ENCODE results near the gene SELENOP. TPM values are rescaled to one million over a fixed set of nuclear protein-coding genes. Genes with fewer than 3 reads are reported as not detected.
A peak's percentile ranks its signal among the peaks of the same experiment; 100 is the strongest.
"Not testable (repeated sequence)": the region's sequence is repeated elsewhere in the genome, so short reads cannot be mapped to it uniquely, and the experiment has no call there.

SELENOP gene
- total RNA-seq, 4 donors from 2014 or later: 119 to 284 (median 180) TPM

DNA sequence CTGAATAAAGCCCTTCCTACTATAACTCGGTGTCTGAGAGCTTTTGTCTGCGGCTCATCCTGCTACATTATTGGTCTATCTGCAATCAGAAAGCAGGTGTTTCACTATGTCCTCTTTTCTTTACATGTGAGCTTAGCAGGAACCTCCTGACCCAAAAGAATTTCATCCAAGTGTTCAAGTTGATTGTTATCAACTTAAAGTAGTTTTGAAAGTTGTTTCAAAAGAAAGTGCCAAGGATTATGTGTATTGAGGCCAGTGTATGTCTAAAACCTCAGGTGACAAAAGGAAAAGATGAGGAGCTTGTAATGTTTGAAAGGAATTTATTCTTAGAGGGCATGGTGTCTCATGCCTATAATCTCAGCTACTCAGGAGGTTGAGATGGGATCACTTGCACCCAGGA is 8.1 kb upstream of the SELENOP start:
- WGBS: 94% methylated on average over 2 of the region's 2 CpGs

DNA sequence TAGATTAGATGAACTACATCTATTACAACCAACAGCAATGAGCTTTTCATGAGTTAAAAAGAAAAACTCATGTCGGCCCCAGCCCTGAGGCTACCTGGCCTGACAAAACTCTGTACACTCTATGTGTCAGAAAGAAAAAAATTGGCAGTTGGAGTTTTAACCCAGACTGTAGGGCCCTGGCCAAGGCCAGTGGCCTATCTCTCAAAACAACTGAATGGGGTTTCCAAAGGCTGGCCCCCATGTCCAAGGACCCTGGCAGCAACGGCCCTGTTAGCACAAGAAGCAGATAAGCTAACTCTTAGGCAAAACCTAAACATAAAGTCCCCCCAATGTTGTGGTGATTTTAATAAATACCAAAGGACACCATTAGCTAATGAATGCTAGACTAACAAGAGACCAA is 4.9 kb upstream of the SELENOP start:
- H3K9me3 ChIP-seq; intact Hi-C loops (cut with DNase I); H3K27me3 ChIP-seq; H3K27ac ChIP-seq (replicated peaks in 1 of 4); H3K4me3 ChIP-seq; H3K36me3 ChIP-seq; DNase-seq (ENCODE audit: extremely low spot score): not testable (repeated sequence)
- peaks cover 6 to 15% (median 9%) of the 10 kb centered on the region in 4 donors for H3K4me1 ChIP-seq
- 91% methylated on average over 2 of the region's 2 CpGs for whole genome bisulfite sequencing

More for the DNA sequence above, 8.1 kb upstream of the SELENOP start:
- intact Hi-C loops (cut with DNase I): no loop called here
- no peaks in the 10 kb centered on the region for H3K9me3 ChIP-seq
- no peak overlapping the region for H3K4me3 ChIP-seq
- no peak overlapping the region for H3K27ac ChIP-seq (replicated peaks in 1 of 4)
- DNase-seq (ENCODE audit: extremely low spot score): no peak
- no peaks in the 10 kb centered on the region for H3K4me1 ChIP-seq
- TF ChIP-seq EP300 (IDR thresholded peaks at IDR 0.05): no peak
- TF ChIP-seq, protein P1, sequence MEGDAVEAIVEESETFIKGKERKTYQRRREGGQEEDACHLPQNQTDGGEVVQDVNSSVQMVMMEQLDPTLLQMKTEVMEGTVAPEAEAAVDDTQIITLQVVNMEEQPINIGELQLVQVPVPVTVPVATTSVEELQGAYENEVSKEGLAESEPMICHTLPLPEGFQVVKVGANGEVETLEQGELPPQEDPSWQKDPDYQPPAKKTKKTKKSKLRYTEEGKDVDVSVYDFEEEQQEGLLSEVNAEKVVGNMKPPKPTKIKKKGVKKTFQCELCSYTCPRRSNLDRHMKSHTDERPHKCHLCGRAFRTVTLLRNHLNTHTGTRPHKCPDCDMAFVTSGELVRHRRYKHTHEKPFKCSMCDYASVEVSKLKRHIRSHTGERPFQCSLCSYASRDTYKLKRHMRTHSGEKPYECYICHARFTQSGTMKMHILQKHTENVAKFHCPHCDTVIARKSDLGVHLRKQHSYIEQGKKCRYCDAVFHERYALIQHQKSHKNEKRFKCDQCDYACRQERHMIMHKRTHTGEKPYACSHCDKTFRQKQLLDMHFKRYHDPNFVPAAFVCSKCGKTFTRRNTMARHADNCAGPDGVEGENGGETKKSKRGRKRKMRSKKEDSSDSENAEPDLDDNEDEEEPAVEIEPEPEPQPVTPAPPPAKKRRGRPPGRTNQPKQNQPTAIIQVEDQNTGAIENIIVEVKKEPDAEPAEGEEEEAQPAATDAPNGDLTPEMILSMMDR (IDR thresholded peaks at IDR 0.05): no peak
- no peak for TF ChIP-seq POLR2A (IDR thresholded peaks at IDR 0.05; ENCODE audit: low read depth)
- no peak for TF ChIP-seq POLR2AphosphoS5 (IDR thresholded peaks at IDR 0.05)
- no peaks in the 10 kb centered on the region for H3K27me3 ChIP-seq
- no peaks in the 10 kb centered on the region for H3K36me3 ChIP-seq

DNA sequence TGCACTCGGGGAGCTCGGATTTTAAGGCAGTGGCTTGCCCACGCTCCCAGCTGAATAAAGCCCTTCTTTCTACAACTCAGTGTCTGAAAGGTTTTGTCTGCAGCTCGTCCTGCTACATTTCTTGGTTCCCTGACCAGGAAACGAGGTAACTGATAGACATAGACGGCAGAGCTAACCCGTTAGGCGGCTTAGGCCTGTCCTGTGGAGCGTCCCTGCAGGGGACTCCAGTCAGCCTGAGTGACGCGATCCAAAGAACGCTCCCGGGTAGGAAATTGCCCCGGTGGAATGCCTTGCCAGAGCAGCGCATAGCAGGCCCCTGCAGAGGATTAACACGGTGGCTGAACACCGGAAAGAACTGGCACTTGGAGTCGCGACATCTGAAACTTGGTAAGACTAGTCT is 1.8 kb upstream of the SELENOP start:
- Histone ChIP-seq H3K4me3 (no peak overlapping the region), H3K4me1 (peaks cover 13 to 25% (median 16%) of the 10 kb centered on the region in 4 donors), H3K27ac (replicated peaks in 1 of 4) (peak overlapping the region in 1 of 4 donors; percentile 0), H3K36me3 (no peaks in the 10 kb centered on the region), H3K9me3 (no peaks in the 10 kb centered on the region), H3K27me3 (no peaks in the 10 kb centered on the region)
- TF ChIP-seq, protein P1 (IDR thresholded peaks at IDR 0.05): no peak
- TF ChIP-seq POLR2AphosphoS5 (IDR thresholded peaks at IDR 0.05) (no peak), EP300 (IDR thresholded peaks at IDR 0.05) (no peak), POLR2A (IDR thresholded peaks at IDR 0.05; ENCODE audit: low read depth) (no peak)
- 88% methylated on average over 16 of the region's 19 CpGs for WGBS
- no peak for DNase-seq (ENCODE audit: extremely low spot score)
- intact Hi-C loops (cut with DNase I): no loop called here

DNA sequence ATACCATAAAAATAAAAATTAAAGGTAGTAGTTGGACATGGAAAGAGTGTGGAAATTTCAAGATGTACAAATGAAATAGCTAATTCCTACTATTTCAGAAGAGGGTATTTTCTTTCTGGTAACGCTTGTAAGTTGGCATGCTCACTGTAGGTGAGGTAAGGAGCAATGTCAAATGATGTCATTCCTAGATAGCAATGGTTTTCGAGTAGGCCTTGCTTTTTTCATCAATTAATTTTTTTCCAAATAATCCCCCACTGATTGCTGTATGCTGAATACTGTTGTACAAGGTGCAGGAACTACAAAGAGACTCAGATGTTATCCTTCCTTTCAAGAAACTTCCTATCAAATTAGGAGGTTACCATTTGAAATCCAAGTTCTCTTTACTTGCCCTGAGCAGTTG is 928 bp upstream of the SELENOP start:
- no peaks in the 10 kb centered on the region for H3K27me3 ChIP-seq
- DNase-seq (ENCODE audit: extremely low spot score): no peak
- TF ChIP-seq EP300 (IDR thresholded peaks at IDR 0.05) (no peak), POLR2AphosphoS5 (IDR thresholded peaks at IDR 0.05) (no peak), POLR2A (IDR thresholded peaks at IDR 0.05; ENCODE audit: low read depth) (no peak)
- TF ChIP-seq, protein P1 (IDR thresholded peaks at IDR 0.05): no peak
- H3K36me3 ChIP-seq: peaks cover 0 to 4% (median 0%) of the 10 kb centered on the region in 4 donors
- WGBS: 80% methylated on average over 2 of the region's 2 CpGs
- intact Hi-C loops (cut with DNase I): no loop called here
- H3K27ac ChIP-seq (replicated peaks in 1 of 4): peak overlapping the region; percentile 66 to 76 (median 74)
- peaks cover 21 to 34% (median 26%) of the 10 kb centered on the region in 4 donors for H3K4me1 ChIP-seq
- no peaks in the 10 kb centered on the region for H3K9me3 ChIP-seq
- peak overlapping the region in 3 of 4 donors; percentile 52 to 61 (median 55) for H3K4me3 ChIP-seq

DNA sequence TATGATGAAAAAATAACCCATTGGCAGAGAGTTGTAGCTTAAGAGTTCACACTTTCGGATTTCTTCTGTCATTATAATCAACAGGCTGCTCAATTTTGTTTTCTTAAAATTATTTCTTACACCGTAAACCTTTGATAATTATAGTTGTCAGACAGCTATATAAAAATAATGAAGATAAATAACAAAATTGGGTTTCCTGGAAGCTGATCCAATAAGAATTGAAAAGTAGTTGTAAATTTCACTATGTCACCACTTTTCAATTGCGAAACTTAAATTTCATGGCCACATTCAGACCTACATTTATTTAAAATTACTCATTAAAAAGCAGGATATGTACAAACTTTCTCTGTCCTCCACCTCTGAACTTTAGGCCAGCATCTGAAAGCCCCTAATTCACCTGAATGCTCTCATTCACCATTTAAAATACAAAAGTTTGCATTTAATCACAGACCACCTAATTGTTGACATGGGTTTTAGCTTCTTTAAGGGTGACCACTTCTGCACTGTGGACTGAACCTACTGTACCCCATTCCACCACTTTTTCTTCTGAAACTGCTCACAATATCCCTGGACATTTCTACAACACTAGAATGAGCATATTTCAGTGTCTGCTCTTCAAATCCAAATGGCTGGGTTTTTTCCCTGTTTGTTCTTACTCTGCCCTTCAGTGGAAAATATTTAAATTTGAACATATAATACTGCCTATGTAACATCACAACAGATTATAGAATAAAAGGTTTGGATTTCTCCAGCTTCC is 680 bp downstream of the SELENOP start:
- Histone ChIP-seq H3K36me3 (peaks cover 0 to 19% (median 7%) of the 10 kb centered on the region in 4 donors), H3K9me3 (no peaks in the 10 kb centered on the region), H3K4me1 (peaks cover 26 to 34% (median 28%) of the 10 kb centered on the region in 4 donors), H3K27me3 (no peaks in the 10 kb centered on the region), H3K4me3 (peak overlapping the region; percentile 46 to 61 (median 54)), H3K27ac (replicated peaks in 1 of 4) (peak overlapping the region; percentile 66 to 76 (median 74))
- no peak for TF ChIP-seq EP300 (IDR thresholded peaks at IDR 0.05)
- no peak for TF ChIP-seq POLR2AphosphoS5 (IDR thresholded peaks at IDR 0.05)
- TF ChIP-seq, protein P1 (IDR thresholded peaks at IDR 0.05): no peak
- no peak for TF ChIP-seq POLR2A (IDR thresholded peaks at IDR 0.05; ENCODE audit: low read depth)
- 65% methylated on average over 3 of the region's 3 CpGs for WGBS
- no peak for DNase-seq (ENCODE audit: extremely low spot score)
- intact Hi-C loops (cut with DNase I): no loop called here

All from esophagus muscularis mucosa (tissue), 4 donors.